RWPE1 (cell line): ENCODE results near the gene CHD9.

ENCODE experiments used
- CTCF ChIA-PET: fragments of 350-600 bp; sonication (Branson Sonifier 250); formaldehyde crosslinking; extraction: SDS; loops from one replicate; lab custom pipeline; 2021; lab: Yijun Ruan, JAX
- POLR2A ChIA-PET: fragments of 400-600 bp; formaldehyde crosslinking; extraction: SDS; loops from one replicate; lab custom pipeline; 2020; ENCODE audit warnings: antibody characterized with exemption; ENCODE audit not compliant: low non-redundant PET; lab: Yijun Ruan, JAX
- DNase-seq: peaks from one replicate; pipeline ENCODE4 v3.0.0; 2012; ENCODE audit warnings: low spot score
- H3K27ac ChIP-seq: fragments of 450-650 bp; 2 replicates; pipeline ENCODE4 v1.5.1; 2017
- TF ChIP-seq, protein P1 (sequence below): fragments of 450-650 bp; conservative IDR thresholded peaks from 2 replicates; pipeline ENCODE4 v1.5.1; 2017; ENCODE audit warnings: low read depth, mild to moderate bottlenecking

CHD9 gene

DNA sequence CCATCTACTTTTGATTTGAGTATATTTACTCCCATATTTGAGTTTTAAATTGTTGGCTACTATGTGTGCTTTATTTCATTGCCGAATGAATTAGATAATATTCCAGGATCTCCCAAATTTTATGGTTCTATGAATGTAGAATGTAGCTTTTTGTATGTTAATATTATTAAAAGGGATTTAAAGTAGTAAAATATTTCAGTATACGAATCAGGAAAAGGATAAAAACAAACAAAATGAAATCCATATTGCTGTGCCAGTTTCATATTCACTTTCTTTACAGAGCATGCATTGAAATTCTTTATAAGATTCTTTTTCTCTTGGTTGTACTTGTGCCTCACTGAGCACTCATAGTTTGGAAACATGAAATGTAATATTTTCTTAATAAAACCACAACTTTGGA is 155.1 kb downstream of the CHD9 start:
- no peak overlapping the region for H3K27ac ChIP-seq
- POLR2A ChIA-PET = no interaction called here
- TF ChIP-seq, protein P1, sequence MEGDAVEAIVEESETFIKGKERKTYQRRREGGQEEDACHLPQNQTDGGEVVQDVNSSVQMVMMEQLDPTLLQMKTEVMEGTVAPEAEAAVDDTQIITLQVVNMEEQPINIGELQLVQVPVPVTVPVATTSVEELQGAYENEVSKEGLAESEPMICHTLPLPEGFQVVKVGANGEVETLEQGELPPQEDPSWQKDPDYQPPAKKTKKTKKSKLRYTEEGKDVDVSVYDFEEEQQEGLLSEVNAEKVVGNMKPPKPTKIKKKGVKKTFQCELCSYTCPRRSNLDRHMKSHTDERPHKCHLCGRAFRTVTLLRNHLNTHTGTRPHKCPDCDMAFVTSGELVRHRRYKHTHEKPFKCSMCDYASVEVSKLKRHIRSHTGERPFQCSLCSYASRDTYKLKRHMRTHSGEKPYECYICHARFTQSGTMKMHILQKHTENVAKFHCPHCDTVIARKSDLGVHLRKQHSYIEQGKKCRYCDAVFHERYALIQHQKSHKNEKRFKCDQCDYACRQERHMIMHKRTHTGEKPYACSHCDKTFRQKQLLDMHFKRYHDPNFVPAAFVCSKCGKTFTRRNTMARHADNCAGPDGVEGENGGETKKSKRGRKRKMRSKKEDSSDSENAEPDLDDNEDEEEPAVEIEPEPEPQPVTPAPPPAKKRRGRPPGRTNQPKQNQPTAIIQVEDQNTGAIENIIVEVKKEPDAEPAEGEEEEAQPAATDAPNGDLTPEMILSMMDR = no peak
- no peak for DNase-seq
- CTCF ChIA-PET = no interaction called here

DNA sequence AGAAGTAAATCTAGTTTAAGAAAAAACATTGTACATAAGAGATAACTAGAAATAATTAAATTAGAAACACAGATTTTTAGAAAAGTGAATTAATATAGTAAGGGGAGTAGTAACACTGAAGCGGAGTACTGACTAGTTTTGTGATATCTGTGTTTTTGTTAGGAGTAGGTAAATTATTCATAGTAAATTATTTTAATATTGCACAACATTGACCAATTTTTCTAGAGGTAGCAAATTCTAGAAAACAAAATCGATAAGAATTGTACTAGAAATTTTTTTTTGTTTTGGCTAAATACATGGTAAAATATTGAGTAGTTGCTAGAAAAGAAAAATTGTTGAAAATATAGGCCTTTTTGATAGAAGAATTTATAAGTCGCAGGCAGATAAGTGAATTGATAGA is 156.5 kb downstream of the CHD9 start:
- DNase-seq = no peak
- TF ChIP-seq, protein P1 = no peak
- POLR2A ChIA-PET = interaction anchor here (0.6 kb wide), 1 partner anchor 179 kb away, joined by 3 read pairs; no protein-coding TSS in a partner anchor
- no peak overlapping the region for H3K27ac ChIP-seq
- CTCF ChIA-PET = no interaction called here

DNA sequence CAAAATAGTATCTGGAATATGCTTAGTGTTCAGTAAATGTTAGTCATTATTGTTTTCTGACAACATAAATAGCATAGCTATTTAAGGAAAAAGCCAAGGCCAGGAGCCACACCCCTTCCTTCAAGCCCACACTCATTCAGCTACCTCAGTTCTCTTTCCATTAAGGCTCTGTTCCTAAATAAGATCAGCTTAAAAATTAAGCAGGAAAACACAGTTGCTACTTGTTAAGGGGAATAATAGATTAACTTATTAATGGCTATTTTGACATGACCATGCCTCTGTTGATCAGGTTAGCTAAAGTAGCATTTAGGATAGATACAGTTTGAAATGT is 158.1 kb downstream of the CHD9 start:
- TF ChIP-seq, protein P1 = no peak
- POLR2A ChIA-PET = no interaction called here
- no peak for DNase-seq
- CTCF ChIA-PET = interaction anchor here (0.6 to 0.7 kb wide), 2 partner anchors 28 to 223 kb away, joined by 3 read pairs; no protein-coding TSS in a partner anchor
- H3K27ac ChIP-seq = no peak overlapping the region

DNA sequence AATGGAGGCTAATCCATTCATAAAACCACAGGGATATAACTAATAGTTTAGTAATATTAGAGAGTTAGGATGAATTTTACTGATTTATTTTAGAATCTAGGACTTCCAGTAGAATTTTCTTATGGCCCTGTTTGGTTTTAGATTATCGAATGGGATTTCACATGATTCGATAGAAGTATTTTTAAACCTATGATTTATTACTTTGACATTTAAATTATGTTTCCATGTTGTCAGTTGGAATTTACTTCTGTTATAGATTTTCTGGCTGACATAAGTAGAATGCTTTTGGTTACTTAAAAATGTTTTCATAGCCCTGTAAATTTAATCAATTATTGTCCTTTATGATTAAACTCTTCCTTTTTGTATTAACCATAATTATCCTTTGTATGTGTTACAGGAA is 158.8 kb downstream of the CHD9 start:
- POLR2A ChIA-PET = no interaction called here
- TF ChIP-seq, protein P1 = no peak

DNA sequence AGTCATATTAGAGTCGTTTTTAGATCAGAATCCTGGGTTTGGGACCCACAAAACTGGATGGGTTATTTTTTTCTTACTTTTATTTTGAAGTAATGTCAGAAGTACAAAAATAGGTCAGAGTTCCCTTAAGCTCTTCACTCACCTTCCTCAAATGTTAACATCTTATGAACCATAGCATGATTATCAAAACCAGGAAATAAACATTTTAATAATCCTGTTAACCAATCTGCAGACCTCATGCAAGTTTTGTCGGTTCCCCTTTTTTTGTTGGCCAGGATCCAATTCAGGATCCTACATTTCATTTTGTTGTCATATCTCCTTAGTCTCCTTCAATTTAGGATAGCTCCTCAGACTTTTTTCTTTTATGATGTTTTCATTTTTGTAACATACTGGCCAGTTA is 162.0 kb downstream of the CHD9 start:
- H3K27ac ChIP-seq = no peak overlapping the region
- ChIA-PET POLR2A (no interaction called here), CTCF (no interaction called here)
- DNase-seq = no peak
- TF ChIP-seq, protein P1 = no peak

More for the DNA sequence above, 158.8 kb downstream of the CHD9 start:
- DNase-seq = no peak
- CTCF ChIA-PET = no interaction called here
- H3K27ac ChIP-seq = no peak overlapping the region

DNA sequence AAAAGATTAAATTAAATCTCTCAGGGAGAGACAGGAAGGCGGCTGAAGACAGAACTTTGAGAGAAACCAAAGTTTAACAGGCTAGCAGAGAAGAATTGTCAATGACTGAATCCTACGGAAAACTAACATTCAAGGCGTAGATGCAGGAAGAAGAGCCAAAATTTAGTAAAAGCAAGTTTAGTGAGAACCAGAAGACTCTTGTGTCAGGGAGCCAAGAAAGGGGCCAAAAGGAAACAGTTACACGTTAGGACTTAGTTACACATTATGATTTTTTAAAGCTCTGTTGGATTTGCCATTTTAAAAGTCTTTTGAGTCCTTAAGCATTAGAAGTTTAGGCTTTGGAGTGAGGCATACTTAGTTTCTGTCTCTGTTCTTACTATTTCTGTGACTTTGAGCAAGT is 164.6 kb downstream of the CHD9 start:
- H3K27ac ChIP-seq = no peak overlapping the region
- CTCF ChIA-PET = no interaction called here
- TF ChIP-seq, protein P1 = no peak
- DNase-seq = no peak
- POLR2A ChIA-PET = no interaction called here
